Prostate gland (tissue), 2 donors: Measurements from ENCODE around the gene PCDHA2. TPM values are rescaled to one million over a fixed set of nuclear protein-coding genes. Genes with fewer than 3 reads are reported as not detected.
"Not testable (repeated sequence)": the region's sequence is repeated elsewhere in the genome, so short reads cannot be mapped to it uniquely, and the experiment has no call there.

ENCODE experiments used
- DNase-seq: peaks from one replicate; pipeline ENCODE4 v3.0.0-alpha.2; 2019; ENCODE audit warnings: low spot score
- H3K27ac ChIP-seq, 2 donors: fragments of 200-600 bp; sonication (generic); 2 replicates each; pipeline ENCODE4 v1.5.1; 2017 to 2019
- H3K27me3 ChIP-seq: fragments of 200-600 bp; sonication (generic); replicated peaks from 2 replicates; pipeline ENCODE4 v1.5.1; 2019; ENCODE audit not compliant: insufficient read depth
- H3K36me3 ChIP-seq, 2 donors: fragments of 200-600 bp; sonication (generic); 1 replicate in 1 of 2; 2 replicates in 1 of 2; pipeline versions ENCODE4 v1.5.1 to v1.8.1; 2017 to 2019
- H3K4me1 ChIP-seq: fragments of 200-600 bp; sonication (generic); replicated peaks from 2 replicates; pipeline ENCODE4 v1.5.1; 2019
- H3K4me3 ChIP-seq, 2 donors: fragments of 200-600 bp; sonication (generic); 2 replicates each; pipeline ENCODE4 v1.5.1; 2017 to 2019
- H3K9me3 ChIP-seq: fragments of 200-600 bp; sonication (generic); 2 replicates; pipeline ENCODE4 v1.5.1; 2017
- CTCF ChIP-seq, 4 experiments: fragments of 200-600 bp in 2 of 4; fragments of 450-650 bp in 2 of 4; sonication (generic) in 2 of 4; IDR thresholded peaks; 1 replicate in 3 of 4; 2 replicates in 1 of 4; pipeline ENCODE4 v1.5.1; 2016 to 2019; ENCODE audit warnings: antibody characterized with exemption in 4 of 4, mild to moderate bottlenecking in 2 of 4, moderate library complexity in 2 of 4
- POLR2A ChIP-seq: fragments of 450-650 bp; IDR thresholded peaks from one replicate; pipeline ENCODE4 v1.6.1; 2016; ENCODE audit warnings: antibody characterized with exemption, mild to moderate bottlenecking
- POLR2AphosphoS5 ChIP-seq: sonication (generic); formaldehyde crosslinking; IDR thresholded peaks from one replicate; pipeline ENCODE4 v1.6.1; 2017; ENCODE audit warnings: antibody characterized with exemption
- WGBS: methylation state at CpG from one replicate; pipeline ENCODE4 v1.1.5; 2018; 5-methylcytosine and 5-hydroxymethylcytosine counted together
- intact Hi-C: fragments of 100-400 bp; cut with DNase I; formaldehyde crosslinking; loops from one replicate; pipeline ENCODE4 v1.14.2; 2022
- total RNA-seq, 2 donors: library from RNA; depleted of rRNA; stranded (reverse); fragments of >200 nt; gene quantifications; one replicate each; pipeline ENCODE4 v1.1.0, GENCODE V29; 2016

Gene PCDHA2
- total RNA-seq, 2 donors from 2014 or later = 0.80 TPM; not detected in 1

- intact Hi-C loops = no loop called here
Observed at GRCh38 chr5:140806834-140807775, 12.5 kb downstream of the PCDHA2 start, which contains the start of gene PCDHA4. PCDHA4 (plus strand) TSS chr5:140807068.

DNA sequence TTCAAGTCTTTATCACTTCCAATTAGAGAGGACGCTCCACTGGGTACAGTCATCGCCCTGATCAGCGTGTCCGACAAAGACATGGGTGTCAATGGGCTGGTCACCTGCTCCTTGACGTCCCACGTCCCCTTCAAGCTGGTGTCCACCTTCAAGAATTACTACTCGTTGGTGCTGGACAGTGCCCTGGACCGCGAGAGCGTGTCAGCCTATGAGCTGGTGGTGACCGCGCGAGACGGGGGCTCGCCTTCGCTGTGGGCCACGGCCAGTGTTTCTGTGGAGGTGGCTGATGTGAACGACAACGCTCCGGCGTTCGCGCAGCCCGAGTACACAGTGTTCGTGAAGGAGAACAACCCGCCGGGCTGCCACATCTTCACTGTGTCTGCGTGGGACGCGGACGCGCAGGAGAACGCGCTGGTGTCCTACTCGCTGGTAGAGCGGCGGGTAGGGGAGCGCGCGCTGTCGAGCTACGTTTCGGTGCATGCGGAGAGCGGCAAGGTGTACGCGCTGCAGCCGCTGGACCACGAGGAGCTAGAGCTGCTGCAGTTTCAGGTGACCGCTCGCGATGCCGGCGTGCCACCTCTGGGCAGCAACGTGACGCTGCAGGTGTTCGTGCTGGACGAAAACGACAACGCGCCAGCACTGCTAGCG, 13.7 kb downstream of the PCDHA2 start:
- H3K27ac ChIP-seq, H3K4me1 ChIP-seq, H3K9me3 ChIP-seq, DNase-seq, H3K36me3 ChIP-seq, intact Hi-C loops, H3K27me3 ChIP-seq, H3K4me3 ChIP-seq: not testable (repeated sequence)
- WGBS = 58% methylated on average over 61 of the region's 62 CpGs

More at GRCh38 chr5:140806834-140807775, 12.5 kb downstream of the PCDHA2 start, which contains the start of gene PCDHA4:
- H3K4me1 ChIP-seq = no peaks in the 10 kb centered on the region
- no peaks in the 10 kb centered on the region for H3K36me3 ChIP-seq
- H3K4me3 ChIP-seq = peak within 1 kb of the TSS in 1 of 2 donors; percentile 17
- no peak for DNase-seq
- no peak within 1 kb of the TSS for H3K27ac ChIP-seq
- TF ChIP-seq POLR2A (no peak), POLR2AphosphoS5 (no peak), CTCF (IDR thresholded peaks at IDR 0.05) (peak in 1 of 4 experiments; percentile 31)
- 20% methylated on average over 45 of the region's 47 CpGs for WGBS
- H3K9me3 ChIP-seq = no peaks in the 10 kb centered on the region
- no peaks in the 10 kb centered on the region for H3K27me3 ChIP-seq

- no peaks in the 10 kb centered on the region for H3K36me3 ChIP-seq
- intact Hi-C loops = no loop called here
- no peaks in the 10 kb centered on the region for H3K4me1 ChIP-seq
- TF ChIP-seq POLR2AphosphoS5 = no peak
- no peak for TF ChIP-seq POLR2A
- no peak for TF ChIP-seq CTCF (IDR thresholded peaks at IDR 0.05)
- H3K27me3 ChIP-seq = no peaks in the 10 kb centered on the region
- WGBS = 70% methylated on average over 35 of the region's 43 CpGs
- H3K4me3 ChIP-seq = no peak overlapping the region
- no peak overlapping the region for H3K27ac ChIP-seq
- H3K9me3 ChIP-seq = no peaks in the 10 kb centered on the region
- no peak for DNase-seq
Observed at GRCh38 chr5:140808889-140809291, 14.2 kb downstream of the PCDHA2 start.

DNA sequence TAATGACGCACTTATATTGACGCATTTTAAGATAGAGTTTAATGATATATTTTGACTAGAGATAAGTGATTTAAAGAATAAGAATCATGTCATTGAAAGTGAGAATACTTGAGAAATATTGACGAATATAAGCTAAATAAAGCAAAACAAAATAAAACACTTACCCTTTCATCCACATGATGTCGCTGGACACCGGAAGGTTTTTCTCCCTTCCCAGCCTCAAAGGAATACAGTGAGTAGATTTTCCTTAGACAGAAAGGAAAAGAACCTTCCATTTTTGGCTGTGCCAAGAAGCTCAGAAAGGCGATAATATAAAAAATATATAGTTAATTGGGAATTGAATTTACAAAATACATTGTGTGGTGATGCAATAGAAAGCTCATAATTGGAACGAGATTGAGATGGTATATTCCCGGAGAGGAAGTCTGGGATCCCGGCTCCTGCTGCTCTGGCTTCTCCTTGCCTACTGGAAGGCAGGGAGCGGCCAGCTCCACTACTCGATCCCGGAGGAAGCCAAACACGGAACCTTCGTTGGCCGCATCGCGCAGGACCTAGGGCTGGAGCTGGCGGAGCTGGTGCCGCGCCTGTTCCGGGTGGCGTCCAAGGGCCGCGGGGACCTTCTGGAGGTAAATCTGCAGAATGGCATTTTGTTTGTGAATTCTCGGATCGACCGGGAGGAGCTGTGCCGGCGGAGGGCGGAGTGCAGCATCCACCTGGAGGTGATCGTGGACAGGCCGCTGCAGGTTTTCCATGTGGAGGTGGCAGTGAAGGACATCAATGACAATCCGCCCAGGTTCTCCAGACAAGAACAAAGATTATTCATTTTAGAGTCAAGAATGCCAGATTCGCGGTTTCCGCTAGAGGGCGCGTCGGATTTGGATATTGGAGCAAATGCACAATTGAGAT, 27.0 kb downstream of the PCDHA2 start, which contains the start of gene PCDHA5:
Gene PCDHA5 (plus strand): TSS at position 239 of the 906 bp plus-strand sequence.
- H3K27ac ChIP-seq = no peak within 1 kb of the TSS
- H3K36me3 ChIP-seq = no peaks in the 10 kb centered on the region
- no peak for DNase-seq
- H3K9me3 ChIP-seq = no peaks in the 10 kb centered on the region
- WGBS = 30% methylated on average over 39 of the region's 39 CpGs
- peaks cover 2% of the 10 kb centered on the region for H3K27me3 ChIP-seq
- H3K4me1 ChIP-seq = no peaks in the 10 kb centered on the region
- no peak within 1 kb of the TSS for H3K4me3 ChIP-seq
- no peak for TF ChIP-seq CTCF (IDR thresholded peaks at IDR 0.05)
- no peak for TF ChIP-seq POLR2AphosphoS5
- no peak for TF ChIP-seq POLR2A
- intact Hi-C loops = no loop called here

DNA sequence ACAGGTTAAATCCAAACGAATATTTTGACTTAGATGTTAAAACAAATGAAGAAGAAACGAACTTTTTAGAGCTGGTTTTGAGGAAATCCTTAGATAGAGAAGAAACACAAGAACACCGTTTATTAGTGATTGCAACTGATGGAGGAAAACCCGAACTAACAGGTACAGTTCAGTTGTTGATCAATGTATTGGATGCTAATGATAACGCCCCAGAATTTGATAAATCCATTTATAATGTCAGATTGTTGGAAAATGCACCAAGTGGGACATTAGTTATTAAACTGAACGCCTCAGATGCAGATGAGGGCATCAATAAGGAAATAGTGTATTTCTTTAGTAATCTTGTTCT, 27.6 kb downstream of the PCDHA2 start:
- intact Hi-C loops = no loop called here
- no peak overlapping the region for H3K4me3 ChIP-seq
- no peaks in the 10 kb centered on the region for H3K36me3 ChIP-seq
- no peak for DNase-seq
- 26% methylated on average over 6 of the region's 6 CpGs for WGBS
- TF ChIP-seq POLR2AphosphoS5 (no peak), CTCF (IDR thresholded peaks at IDR 0.05) (no peak), POLR2A (no peak)
- no peak overlapping the region for H3K27ac ChIP-seq
- H3K27me3 ChIP-seq = peaks cover 2% of the 10 kb centered on the region
- no peaks in the 10 kb centered on the region for H3K4me1 ChIP-seq
- no peaks in the 10 kb centered on the region for H3K9me3 ChIP-seq

GRCh38 chr5:140822969-140823368, 28.3 kb downstream of the PCDHA2 start:
- H3K27me3 ChIP-seq, H3K9me3 ChIP-seq, H3K4me3 ChIP-seq, DNase-seq, intact Hi-C loops, H3K4me1 ChIP-seq, H3K27ac ChIP-seq, H3K36me3 ChIP-seq: not testable (repeated sequence)
- 40% methylated on average over 38 of the region's 48 CpGs for WGBS
